K562 (cell line): ENCODE data around the gene ZMAT3. TPM values are rescaled to one million over a fixed set of nuclear protein-coding genes. Genes with fewer than 3 reads are reported as not detected.

Experiments used
- ATAC-seq: fragments of 200-7000 bp; cut with Tn5 transposase; 3 replicates; pipeline ENCODE4 v1.9.1; 2020; ENCODE audit warnings: moderate library complexity
- BruUV-seq: library from RNA; stranded (reverse); fragments of 400-500 nt; replicated peaks from 2 replicates; lab custom pipeline; 2021; lab: Mats Ljungman, UMichigan
- CTCF ChIA-PET: fragments of 300-600 bp; formaldehyde crosslinking; extraction: SDS; loops from one replicate; lab custom pipeline; 2021; ENCODE audit warnings: low intra/inter-chr PET ratio; lab: Yijun Ruan, JAX
- POLR2A ChIA-PET: fragments of 300-600, 350-650 bp; sonication (Branson Sonifier 250); formaldehyde crosslinking; extraction: SDS; loops from one replicate; lab custom pipeline; 2021; ENCODE audit warnings: antibody characterized with exemption, inconsistent platforms; lab: Yijun Ruan, JAX
- DNase-seq, 4 experiments: peaks; one replicate each; pipeline versions ENCODE4 v3.0.0 to v3.0.0-alpha.2; 2011 to 2018; ENCODE audit warnings: low spot score in 3 of 4, mixed read lengths in 3 of 4; ENCODE audit errors: extremely low read depth in 1 of 4
- FAIRE-seq: peaks from 2 replicates; lab custom pipeline; 2011; peaks lifted over from hg19 to GRCh38; lab: Jason Lieb, UNC
- H2AFZ ChIP-seq: 2 replicates; pipeline ENCODE4 v1.6.0; 2011; ENCODE audit warnings: low read depth, low read length, control low read depth, inconsistent platforms
- H3K27ac ChIP-seq: fragments of 200-600 bp; 3 replicates; pipeline ENCODE4 v1.8.0; 2011; ENCODE audit warnings: low read depth, mild to moderate bottlenecking, control low read depth, inconsistent platforms, low read length, moderate library complexity, mixed read lengths; ENCODE audit errors: extremely low read depth
- H3K27me3 ChIP-seq, 2 experiments: fragments of 300-600 bp in 1 of 2; 2 replicates in 1 of 2; 3 replicates in 1 of 2; pipeline versions ENCODE4 v1.6.0 to v1.8.0; 2011; ENCODE audit warnings: inconsistent platforms in 2 of 2, low read length in 2 of 2, mild to moderate bottlenecking in 1 of 2, mixed read lengths in 1 of 2, moderate library complexity in 1 of 2; ENCODE audit not compliant: control insufficient read depth in 2 of 2, insufficient read depth in 2 of 2
- H3K36me3 ChIP-seq: fragments of 300-600 bp; 3 replicates; pipeline ENCODE4 v1.8.0; 2011; ENCODE audit warnings: mild to moderate bottlenecking, low read length, inconsistent platforms; ENCODE audit not compliant: control insufficient read depth, insufficient read depth
- H3K4me1 ChIP-seq, 2 experiments: fragments of 200-600 bp in 1 of 2; replicated peaks in 1 of 2; 2 replicates in 1 of 2; 3 replicates in 1 of 2; pipeline versions ENCODE4 v1.5.1 to v1.8.0; 2011; ENCODE audit warnings: inconsistent platforms in 2 of 2, low read length in 2 of 2, mild to moderate bottlenecking in 1 of 2, mixed read lengths in 1 of 2, moderate library complexity in 1 of 2; ENCODE audit not compliant: control insufficient read depth in 2 of 2, insufficient read depth in 2 of 2
- H3K4me2 ChIP-seq: 2 replicates; pipeline ENCODE4 v1.6.1; 2011; ENCODE audit warnings: low read length, control low read depth, inconsistent platforms, mixed read lengths; ENCODE audit not compliant: insufficient read depth
- H3K4me3 ChIP-seq: fragments of 200-600 bp; sonication (generic), shearing (Covaris generic); 2 replicates; pipeline ENCODE4 v1.5.1; 2016; ENCODE audit warnings: control low read depth, inconsistent platforms
- H3K79me2 ChIP-seq: fragments of 200-600 bp; 3 replicates; pipeline ENCODE4 v1.8.0; 2011; ENCODE audit warnings: low read length, inconsistent platforms; ENCODE audit not compliant: control insufficient read depth, insufficient read depth
- H3K9ac ChIP-seq, 2 experiments: 2 replicates each; pipeline versions ENCODE4 v1.6.0 to v1.6.1; 2011; ENCODE audit warnings: low read depth in 2 of 2, low read length in 2 of 2, control low read depth in 1 of 2, inconsistent platforms in 1 of 2, mild to moderate bottlenecking in 1 of 2, mixed read lengths in 1 of 2; ENCODE audit not compliant: insufficient read depth in 1 of 2
- H3K9me1 ChIP-seq: one replicate; pipeline ENCODE4 v1.6.0; 2011; ENCODE audit warnings: inconsistent platforms, mild to moderate bottlenecking, low read length, moderate library complexity; ENCODE audit not compliant: control insufficient read depth, insufficient read depth
- H3K9me3 ChIP-seq: replicated peaks from 2 replicates; pipeline ENCODE4 v1.5.1; 2011; ENCODE audit warnings: low read depth, low read length, inconsistent platforms; ENCODE audit not compliant: control insufficient read depth, insufficient read depth
- H4K20me1 ChIP-seq: replicated peaks from 2 replicates; pipeline ENCODE4 v1.6.1; 2011; ENCODE audit warnings: low read length, inconsistent platforms, mixed read lengths; ENCODE audit not compliant: control insufficient read depth, insufficient read depth
- CREM ChIP-seq: IDR thresholded peaks from 2 replicates; pipeline ENCODE4 v1.6.1; 2014; ENCODE audit warnings: antibody characterized with exemption, low read depth
- DIDO1 ChIP-seq: fragments of 450-650 bp; IDR thresholded peaks from 2 replicates; pipeline ENCODE4 v1.6.1; 2016; ENCODE audit warnings: low read depth, missing biosample characterization, missing genetic modification characterization
- KHSRP ChIP-seq: fragments of 450-650 bp; IDR thresholded peaks from 2 replicates; pipeline ENCODE4 v1.6.1; 2017
- NELFE ChIP-seq: IDR thresholded peaks from 2 replicates; pipeline ENCODE4 v1.6.1; 2011; ENCODE audit warnings: mild to moderate bottlenecking; ENCODE audit not compliant: insufficient read depth, insufficient read length
- NFATC3 ChIP-seq: fragments of 450-650 bp; IDR thresholded peaks from 2 replicates; pipeline ENCODE4 v1.6.1; 2017; ENCODE audit warnings: mild to moderate bottlenecking
- POU5F1 ChIP-seq: fragments of 150-350 bp; IDR thresholded peaks from 2 replicates; pipeline ENCODE4 v1.6.1; 2014; ENCODE audit warnings: borderline replicate concordance, low read length, low read depth, mild to moderate bottlenecking; ENCODE audit not compliant: partially characterized antibody
- RFX7 ChIP-seq: fragments of 250-450 bp; sonication (Bioruptor Pico); IDR thresholded peaks from 2 replicates; pipeline ENCODE4 v1.5.1; 2021; ENCODE audit warnings: mild to moderate bottlenecking
- ZFPM2 ChIP-seq: fragments of 250-450 bp; sonication (Bioruptor Pico); IDR thresholded peaks from 2 replicates; pipeline ENCODE4 v1.5.1; 2022; ENCODE audit warnings: mild to moderate bottlenecking
- ZFX ChIP-seq: sonication (generic); formaldehyde crosslinking; IDR thresholded peaks from 2 replicates; pipeline ENCODE4 v1.8.0; 2022; ENCODE audit warnings: mild to moderate bottlenecking, missing genetic modification reagents, moderate library complexity
- ZNF23 ChIP-seq: fragments of 250-450 bp; sonication (Bioruptor Pico); IDR thresholded peaks from 2 replicates; pipeline ENCODE4 v1.4.0; 2020; ENCODE audit warnings: mild to moderate bottlenecking
- ZNF24 ChIP-seq: fragments of 450-650 bp; IDR thresholded peaks from 2 replicates; pipeline ENCODE4 v1.6.1; 2016
- ZNF431 ChIP-seq: sonication (generic); formaldehyde crosslinking; IDR thresholded peaks from 2 replicates; pipeline ENCODE4 v1.8.0; 2022; ENCODE audit warnings: mild to moderate bottlenecking, missing genetic modification reagents
- ZNF507 ChIP-seq: conservative IDR thresholded peaks from 2 replicates; pipeline ENCODE4 v1.6.1; 2017; ENCODE audit warnings: missing genetic modification characterization, missing compliant biosample characterization
- ZNF511 ChIP-seq: sonication (generic); formaldehyde crosslinking; IDR thresholded peaks from 2 replicates; pipeline ENCODE4 v1.8.0; 2022; ENCODE audit warnings: mild to moderate bottlenecking, missing genetic modification reagents
- ZNF77 ChIP-seq: fragments of 250-450 bp; sonication (Bioruptor Pico); IDR thresholded peaks from 2 replicates; pipeline ENCODE4 v1.5.0; 2020
- WGBS: fragments of 100-300 bp; shearing (Covaris generic); methylation state at CpG from one replicate; pipeline ENCODE4 v1.1.6; 2016; ENCODE audit warnings: low coverage, mixed read lengths; ENCODE audit not compliant: insufficient coverage; ENCODE audit errors: missing lambda C conversion rate; 5-methylcytosine and 5-hydroxymethylcytosine counted together
- in situ Hi-C: fragments of 300-500 bp; cut with MboI; formaldehyde crosslinking; loops from 4 replicates; pipeline ENCODE4 v1.15.0; 2018; ENCODE audit warnings: inconsistent platforms, mixed read lengths
- intact Hi-C: fragments of 100-400 bp; cut with micrococcal nuclease; formaldehyde crosslinking; loops from 2 replicates; pipeline ENCODE4 v1.14.2; 2022
- polyA plus RNA-seq, 8 experiments: library from polyadenylated mRNA; depleted of rRNA in 4 of 8; stranded (reverse) in 5 of 8; unstranded in 3 of 8; fragments of >200 nt; fragmentation: Nextera tagmentation in 2 of 8; fragmentation: Illumina TruSeq in 1 of 8; extraction: Ambion mirVana in 2 of 8; extraction: Trizol in 1 of 8; gene quantifications; 2 replicates each; pipeline versions ENCODE4 v1.2.1 to v1.2.3, GENCODE V29; 2011 to 2014; ENCODE audit warnings: inconsistent platforms in 1 of 8, missing spikeins in 1 of 8
- total RNA-seq, 7 experiments: library from RNA; depleted of rRNA in 6 of 7; stranded (reverse); fragments of >200 nt in 6 of 7; fragmentation: Illumina TruSeq in 2 of 7; extraction: Trizol in 2 of 7; gene quantifications; 2 replicates each; pipeline versions ENCODE4 v1.2.1 to v1.2.3, GENCODE V29; 2011 to 2021; ENCODE audit warnings: low replicate concordance in 1 of 7
- TF ChIP-seq, protein P1 (sequence below): fragments of 250-450 bp; sonication (Bioruptor Pico); IDR thresholded peaks from 2 replicates; pipeline ENCODE4 v1.6.1; 2021; ENCODE audit warnings: mild to moderate bottlenecking

Gene ZMAT3
- total and polyA plus RNA-seq, 9 of the 15 experiments (the other 6 are each of a cell fraction or from before 2014, with no cell fraction given) = 0.87 to 5.1 (median 3.9) TPM

DNA sequence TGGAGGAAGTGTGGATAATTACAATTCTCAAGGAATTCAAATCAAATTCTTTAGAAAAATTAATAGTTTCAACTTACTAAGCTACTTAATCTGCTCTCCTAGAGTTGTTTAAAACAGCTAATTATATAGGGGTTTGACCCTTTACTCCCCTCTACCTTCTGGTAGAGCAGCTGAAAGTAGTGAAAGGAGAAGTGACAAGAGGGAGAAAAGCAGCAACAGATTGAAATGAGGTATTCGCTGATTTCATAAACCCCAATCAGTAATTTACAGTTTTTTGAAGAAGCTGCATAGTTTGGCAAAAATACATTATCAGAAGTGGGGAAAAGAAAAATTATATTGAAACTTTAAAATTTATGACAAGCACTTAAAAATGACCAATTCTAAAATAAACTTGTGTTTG is 52.8 kb downstream of the ZMAT3 start:
- Histone ChIP-seq H3K27me3 (no peaks in the 10 kb centered on the region), H3K4me2 (no peak overlapping the region), H3K9ac (no peak overlapping the region), H3K27ac (no peak overlapping the region), H3K9me3 (no peaks in the 10 kb centered on the region), H3K4me1 (peaks cover 0 to 14% of the 10 kb centered on the region in 2 experiments; a peak in 3 of 5 replicates), H3K4me3 (no peak overlapping the region), H3K36me3 (no peaks in the 10 kb centered on the region), H2AFZ (no peak overlapping the region), H3K79me2 (no peaks in the 10 kb centered on the region), H3K9me1 (no peaks in the 10 kb centered on the region), H4K20me1 (no peaks in the 10 kb centered on the region)
- ChIA-PET CTCF (interaction anchor here (0.6 kb wide), 1 partner anchor 298 kb away, joined by 3 read pairs; no protein-coding TSS in a partner anchor), POLR2A (no interaction called here)
- FAIRE-seq (no peak), ATAC-seq (no peak), DNase-seq (no peak)
- in situ Hi-C loops = loop anchor here (25.0 kb wide), 1 partner anchor 543 kb away; the partner anchor contains the start of gene ACTL6A
- TF ChIP-seq ZNF507 (tag) (no peak), RFX7 (no peak), ZNF23 (CRISPR knock-in tag) (no peak), ZFX (CRISPR knock-in tag) (no peak), POU5F1 (no peak), ZNF431 (no peak), KHSRP (no peak), ZNF77 (no peak), DIDO1 (tag) (no peak), ZFPM2 (CRISPR knock-in tag) (no peak), ZNF24 (no peak), NELFE (no peak), NFATC3 (no peak), ZNF511 (no peak), CREM (no peak)
- TF ChIP-seq, protein P1, sequence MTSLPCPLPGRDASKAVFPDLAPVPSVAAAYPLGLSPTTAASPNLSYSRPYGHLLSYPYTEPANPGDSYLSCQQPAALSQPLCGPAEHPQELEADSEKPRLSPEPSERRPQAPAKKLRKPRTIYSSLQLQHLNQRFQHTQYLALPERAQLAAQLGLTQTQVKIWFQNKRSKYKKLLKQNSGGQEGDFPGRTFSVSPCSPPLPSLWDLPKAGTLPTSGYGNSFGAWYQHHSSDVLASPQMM (CRISPR knock-in tag) = no peak
- 56% methylated on average over 1 of the region's 1 CpG for WGBS
- intact Hi-C loops = loop anchor here (10.0 kb wide), 1 partner anchor 236 kb away; the partner anchor contains the start of gene KCNMB3
- no TSS peak for BruUV-seq
